Endothelial cell of umbilical vein (primary cell): ENCODE results near the gene PLXNA4. TPM values are rescaled to one million over a fixed set of nuclear protein-coding genes. Genes with fewer than 3 reads are reported as not detected.

Experiments
- BruUV-seq: library from RNA; stranded (reverse); fragments of 400-500 nt; replicated peaks from 2 replicates; lab custom pipeline; 2021; lab: Mats Ljungman, UMichigan
- CTCF ChIA-PET: fragments of 300-600, 350-600 bp; sonication (Branson Sonifier 250); formaldehyde crosslinking; loops from one replicate; lab custom pipeline; 2021; ENCODE audit warnings: antibody characterized with exemption, inconsistent platforms; lab: Charles Lee
- POLR2A ChIA-PET: fragments of 300-600, 350-600 bp; sonication (Branson Sonifier 250); formaldehyde crosslinking; loops from one replicate; lab custom pipeline; 2021; ENCODE audit warnings: antibody characterized with exemption, inconsistent platforms; lab: Charles Lee
- DNase-seq: peaks from one replicate; pipeline ENCODE4 v3.0.0-alpha.2; 2011; ENCODE audit warnings: low read depth, low spot score
- FAIRE-seq: peaks from 2 replicates; lab custom pipeline; 2011; peaks lifted over from hg19 to GRCh38; lab: Jason Lieb, UNC
- H2AFZ ChIP-seq: 2 replicates; pipeline ENCODE4 v1.6.0; 2012; ENCODE audit warnings: low read depth, low read length, control low read depth, inconsistent platforms
- H3K27ac ChIP-seq: 2 replicates; pipeline ENCODE4 v1.5.1; 2011; ENCODE audit warnings: low read depth, mild to moderate bottlenecking, control low read depth, low read length, moderate library complexity; ENCODE audit not compliant: insufficient read depth
- H3K27me3 ChIP-seq, 2 experiments: 2 replicates each; pipeline versions ENCODE4 v1.6.0 to v1.6.1; 2011; ENCODE audit warnings: low read length in 2 of 2, mixed read lengths in 1 of 2; ENCODE audit not compliant: control insufficient read depth in 2 of 2, insufficient read depth in 2 of 2
- H3K36me3 ChIP-seq, 2 experiments: 2 replicates in 1 of 2; 3 replicates in 1 of 2; pipeline ENCODE4 v1.5.1; 2011; ENCODE audit warnings: low read length in 2 of 2, mild to moderate bottlenecking in 1 of 2, moderate library complexity in 1 of 2; ENCODE audit not compliant: control insufficient read depth in 2 of 2, insufficient read depth in 2 of 2; ENCODE audit errors: extremely low read depth in 1 of 2
- H3K4me1 ChIP-seq: 3 replicates; pipeline ENCODE4 v1.5.1; 2011; ENCODE audit warnings: mild to moderate bottlenecking, low read length; ENCODE audit not compliant: control insufficient read depth, insufficient read depth; ENCODE audit errors: extremely low read depth
- H3K4me2 ChIP-seq: 2 replicates; pipeline ENCODE4 v1.6.1; 2011; ENCODE audit warnings: low read length, control low read depth, mixed read lengths; ENCODE audit not compliant: insufficient read depth
- H3K4me3 ChIP-seq, 3 experiments: fragments of 200-600 bp in 1 of 3; sonication (generic), shearing (Covaris generic) in 1 of 3; replicated peaks in 1 of 3; 2 replicates each; pipeline ENCODE4 v1.5.1; 2011 to 2016; ENCODE audit warnings: control low read depth in 3 of 3, low read length in 3 of 3, mild to moderate bottlenecking in 2 of 3, inconsistent platforms in 1 of 3, low read depth in 1 of 3, moderate library complexity in 1 of 3; ENCODE audit not compliant: insufficient read depth in 1 of 3
- H3K79me2 ChIP-seq: 2 replicates; pipeline ENCODE4 v1.6.0; 2012; ENCODE audit warnings: low read length, inconsistent platforms; ENCODE audit not compliant: control insufficient read depth, insufficient read depth
- H3K9ac ChIP-seq: replicated peaks from 2 replicates; pipeline ENCODE3; 2011; ENCODE audit warnings: low read length, control low read depth; ENCODE audit not compliant: insufficient read depth; ENCODE audit errors: extremely low read depth
- H3K9me1 ChIP-seq: replicated peaks from 3 replicates; pipeline ENCODE4 v1.6.0; 2011; ENCODE audit warnings: mild to moderate bottlenecking, low read length; ENCODE audit not compliant: control insufficient read depth, insufficient read depth; ENCODE audit errors: extremely low read depth
- H3K9me3 ChIP-seq: replicated peaks from 2 replicates; pipeline ENCODE4 v1.5.1; 2012; ENCODE audit warnings: low read length, inconsistent platforms; ENCODE audit not compliant: control insufficient read depth, insufficient read depth
- H4K20me1 ChIP-seq: replicated peaks from 2 replicates; pipeline ENCODE3; 2011; ENCODE audit warnings: mild to moderate bottlenecking, low read length; ENCODE audit not compliant: control insufficient read depth, insufficient read depth; ENCODE audit errors: extremely low read depth
- GATA2 ChIP-seq: IDR thresholded peaks from 2 replicates; pipeline ENCODE4 v1.7.0; 2011; ENCODE audit warnings: low read depth, mild to moderate bottlenecking, moderate library complexity, mixed read lengths, low read length; ENCODE audit not compliant: insufficient read length, insufficient read depth
- POLR2AphosphoS5 ChIP-seq: IDR thresholded peaks from 2 replicates; pipeline ENCODE4 v1.6.1; 2012; ENCODE audit warnings: low read depth, mild to moderate bottlenecking, control low read depth, low read length, moderate library complexity; ENCODE audit not compliant: insufficient read depth
- dilution Hi-C: fragments of 300-500 bp; cut with MboI; formaldehyde crosslinking; loops from one replicate; pipeline ENCODE4 v1.15.0; 2019; ENCODE audit warnings: low sequenced_read_pairs; ENCODE audit not compliant: extremely low pct_ligation_motif_present
- intact Hi-C: fragments of 100-400 bp; cut with micrococcal nuclease; formaldehyde crosslinking; loops from one replicate; pipeline ENCODE4 v1.10.0; 2022
- polyA plus RNA-seq, 4 experiments: library from polyadenylated mRNA; depleted of rRNA in 3 of 4; stranded (reverse) in 3 of 4; unstranded in 1 of 4; fragments of >200 nt; gene quantifications; 2 replicates each; pipeline versions ENCODE4 v1.2.1 to v1.2.3, GENCODE V29; 2011 to 2012; ENCODE audit warnings: missing spikeins in 1 of 4
- total RNA-seq: library from RNA; stranded (reverse); gene quantifications from 2 replicates; pipeline ENCODE4 v1.2.3, GENCODE V29; 2021
- TF ChIP-seq, protein P1 (sequence below): IDR thresholded peaks from 2 replicates; pipeline ENCODE4 v1.6.1; 2011; ENCODE audit not compliant: insufficient read depth, insufficient read length
- TF ChIP-seq, protein P2 (sequence below), 2 donors: IDR thresholded peaks; 1 replicate in 1 of 2; 2 replicates in 1 of 2; pipeline ENCODE4 v1.5.1; 2011; ENCODE audit warnings: low read length in 2 of 2, mild to moderate bottlenecking in 2 of 2, moderate library complexity in 2 of 2, control low read depth in 1 of 2, inconsistent platforms in 1 of 2, low read depth in 1 of 2; ENCODE audit not compliant: insufficient read depth in 1 of 2; ENCODE audit errors: extremely low read depth in 1 of 2

PLXNA4 gene
- total and polyA plus RNA-seq, 2 donors (not counting 3 experiments of a cell fraction or from before 2014, with no cell fraction given), result 12.1 to 20.4 TPM

DNA sequence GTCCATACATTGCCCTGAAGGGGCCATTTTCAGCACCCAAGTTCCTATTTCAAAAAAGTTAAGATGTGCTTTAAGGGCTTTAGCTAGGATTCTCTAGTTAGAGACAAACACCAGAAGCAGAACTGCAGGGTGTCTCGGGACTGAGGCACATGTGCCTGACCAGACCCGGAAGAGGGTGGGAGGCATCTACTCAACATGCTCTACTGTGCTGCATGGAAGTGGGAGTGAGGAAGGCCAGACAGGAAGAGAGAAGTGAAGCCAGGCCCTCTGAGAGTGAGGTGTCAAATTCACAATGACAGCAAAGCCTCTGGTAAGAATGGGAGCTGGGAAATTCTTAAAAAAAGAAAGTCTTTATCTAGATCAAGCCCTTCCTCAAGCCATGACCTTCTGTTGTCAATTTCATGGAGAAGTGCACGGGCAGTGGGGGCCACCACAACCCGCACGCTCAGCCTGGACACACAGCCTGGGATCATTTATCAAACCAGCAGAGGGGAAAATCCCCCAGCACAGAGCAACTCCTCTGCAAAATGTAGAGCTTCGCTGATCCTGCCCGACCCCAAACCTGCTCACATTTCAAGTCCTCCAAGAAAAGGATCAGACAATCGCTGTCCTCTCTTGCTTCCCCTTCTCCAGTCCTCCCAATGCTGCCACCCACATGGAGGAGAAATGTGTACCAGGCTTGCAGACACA lies 38.7 kb downstream of the PLXNA4 start:
- H3K4me1 ChIP-seq, result peaks cover 11% of the 10 kb centered on the region
- H3K9me3 ChIP-seq, result no peaks in the 10 kb centered on the region
- no peak overlapping the region for H3K9ac ChIP-seq
- ChIA-PET CTCF (interaction anchor here (1.5 to 2.4 kb wide), 2 partner anchors 118 to 219 kb away, joined by 3 to 12 read pairs; no protein-coding TSS in a partner anchor), POLR2A (no interaction called here)
- FAIRE-seq (peak; percentile 70), DNase-seq (peak; percentile 11)
- dilution Hi-C loops (no loop called here), intact Hi-C loops (no loop called here)
- H3K4me2 ChIP-seq, result no peak overlapping the region
- TF ChIP-seq, protein P1, sequence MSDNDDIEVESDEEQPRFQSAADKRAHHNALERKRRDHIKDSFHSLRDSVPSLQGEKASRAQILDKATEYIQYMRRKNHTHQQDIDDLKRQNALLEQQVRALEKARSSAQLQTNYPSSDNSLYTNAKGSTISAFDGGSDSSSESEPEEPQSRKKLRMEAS, result no peak
- TF ChIP-seq GATA2 (peak; percentile 47), POLR2AphosphoS5 (no peak)
- TF ChIP-seq, protein P2, sequence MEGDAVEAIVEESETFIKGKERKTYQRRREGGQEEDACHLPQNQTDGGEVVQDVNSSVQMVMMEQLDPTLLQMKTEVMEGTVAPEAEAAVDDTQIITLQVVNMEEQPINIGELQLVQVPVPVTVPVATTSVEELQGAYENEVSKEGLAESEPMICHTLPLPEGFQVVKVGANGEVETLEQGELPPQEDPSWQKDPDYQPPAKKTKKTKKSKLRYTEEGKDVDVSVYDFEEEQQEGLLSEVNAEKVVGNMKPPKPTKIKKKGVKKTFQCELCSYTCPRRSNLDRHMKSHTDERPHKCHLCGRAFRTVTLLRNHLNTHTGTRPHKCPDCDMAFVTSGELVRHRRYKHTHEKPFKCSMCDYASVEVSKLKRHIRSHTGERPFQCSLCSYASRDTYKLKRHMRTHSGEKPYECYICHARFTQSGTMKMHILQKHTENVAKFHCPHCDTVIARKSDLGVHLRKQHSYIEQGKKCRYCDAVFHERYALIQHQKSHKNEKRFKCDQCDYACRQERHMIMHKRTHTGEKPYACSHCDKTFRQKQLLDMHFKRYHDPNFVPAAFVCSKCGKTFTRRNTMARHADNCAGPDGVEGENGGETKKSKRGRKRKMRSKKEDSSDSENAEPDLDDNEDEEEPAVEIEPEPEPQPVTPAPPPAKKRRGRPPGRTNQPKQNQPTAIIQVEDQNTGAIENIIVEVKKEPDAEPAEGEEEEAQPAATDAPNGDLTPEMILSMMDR (IDR thresholded peaks at IDR 0.05; ENCODE audit: extremely low read depth in 1 of 2, insufficient read depth in 1 of 2, low read depth in 1 of 2, low read length in 2 of 2), result no peak
- no peak overlapping the region for H3K27ac ChIP-seq
- H2AFZ ChIP-seq, result no peak overlapping the region
- H3K9me1 ChIP-seq, result no peaks in the 10 kb centered on the region
- no peaks in the 10 kb centered on the region for H3K27me3 ChIP-seq
- no peaks in the 10 kb centered on the region for H4K20me1 ChIP-seq
- no TSS peak for BruUV-seq
- no peak overlapping the region for H3K4me3 ChIP-seq
- H3K36me3 ChIP-seq, result no peaks in the 10 kb centered on the region
- no peaks in the 10 kb centered on the region for H3K79me2 ChIP-seq
